K562 (cell line): ENCODE data around the gene GUCA1A. TPM values are rescaled to one million over a fixed set of nuclear protein-coding genes. Genes with fewer than 3 reads are reported as not detected.

Experiments used
- CBX3 ChIP-seq, 2 experiments: IDR thresholded peaks; 1 replicate in 1 of 2; 2 replicates in 1 of 2; pipeline ENCODE4 v1.6.1; 2012; ENCODE audit warnings: inconsistent platforms in 2 of 2, low read length in 2 of 2, borderline replicate concordance in 1 of 2, control low read depth in 1 of 2
- CREM ChIP-seq: IDR thresholded peaks from 2 replicates; pipeline ENCODE4 v1.6.1; 2014; ENCODE audit warnings: antibody characterized with exemption, low read depth
- DACH1 ChIP-seq: fragments of 450-650 bp; IDR thresholded peaks from 2 replicates; pipeline ENCODE4 v1.6.1; 2018; ENCODE audit not compliant: partially characterized antibody
- ESRRA ChIP-seq: fragments of 450-650 bp; IDR thresholded peaks from 2 replicates; pipeline ENCODE4 v1.6.1; 2014; ENCODE audit warnings: low read depth, mild to moderate bottlenecking, moderate library complexity, borderline replicate concordance
- FOXM1 ChIP-seq, 2 experiments: fragments of 450-650 bp in 1 of 2; sonication (generic) in 1 of 2; formaldehyde crosslinking in 1 of 2; IDR thresholded peaks; 2 replicates each; pipeline versions ENCODE4 v1.6.1 to v1.9.0; 2017 to 2022; ENCODE audit warnings: low read depth in 2 of 2, mild to moderate bottlenecking in 2 of 2, missing genetic modification reagents in 1 of 2, moderate library complexity in 1 of 2
- GATAD2B ChIP-seq: fragments of 450-650 bp; IDR thresholded peaks from 2 replicates; pipeline ENCODE4 v1.6.1; 2017; ENCODE audit warnings: mild to moderate bottlenecking, borderline replicate concordance
- GTF2E2 ChIP-seq: fragments of 200-800 bp; sonication (Bioruptor generic); IDR thresholded peaks from 2 replicates; pipeline ENCODE4 v1.6.1; 2016; ENCODE audit warnings: missing genetic modification characterization, missing compliant biosample characterization
- GTF2F1 ChIP-seq: IDR thresholded peaks from 2 replicates; pipeline ENCODE4 v1.6.1; 2011; ENCODE audit warnings: low read depth, low read length, improper control_type of control experiment
- KDM2B ChIP-seq: fragments of 250-450 bp; sonication (Bioruptor Pico); IDR thresholded peaks from 2 replicates; pipeline ENCODE4 v1.8.0; 2021; ENCODE audit warnings: mild to moderate bottlenecking, moderate library complexity
- MECOM ChIP-seq: fragments of 250-450 bp; sonication (Bioruptor Pico); IDR thresholded peaks from 2 replicates; pipeline ENCODE4 v1.8.0; 2022; ENCODE audit warnings: inconsistent platforms
- PHTF2 ChIP-seq: fragments of 250-450 bp; sonication (Bioruptor Pico); IDR thresholded peaks from 2 replicates; pipeline ENCODE4 v1.5.0; 2021; ENCODE audit warnings: mild to moderate bottlenecking
- POLR2B ChIP-seq: fragments of 450-650 bp; IDR thresholded peaks from 2 replicates; pipeline ENCODE4 v1.6.1; 2018; ENCODE audit warnings: low read depth; ENCODE audit not compliant: partially characterized antibody
- RCOR1 ChIP-seq, 2 experiments: IDR thresholded peaks; 2 replicates each; pipeline ENCODE4 v1.6.1; 2012; ENCODE audit warnings: low read depth in 2 of 2, low read length in 2 of 2, borderline replicate concordance in 1 of 2, improper control_type of control experiment in 1 of 2
- SMARCB1 ChIP-seq: IDR thresholded peaks from 2 replicates; pipeline ENCODE4 v1.6.1; 2011; ENCODE audit warnings: improper control_type of control experiment, low read depth; ENCODE audit not compliant: insufficient read length
- SMARCE1 ChIP-seq: fragments of 450-650 bp; IDR thresholded peaks from 2 replicates; pipeline ENCODE4 v1.7.1; 2016; ENCODE audit warnings: mild to moderate bottlenecking
- TAF1 ChIP-seq: IDR thresholded peaks from 2 replicates; pipeline ENCODE4 v1.6.1; 2011; ENCODE audit warnings: mild to moderate bottlenecking, low read length, moderate library complexity; ENCODE audit not compliant: insufficient read depth, control insufficient read depth, severe bottlenecking; ENCODE audit errors: extremely low read depth
- WHSC1 ChIP-seq: IDR thresholded peaks from one replicate; pipeline ENCODE4 v1.6.1; 2012; ENCODE audit warnings: low read length, control low read depth, inconsistent platforms
- ZNF311 ChIP-seq: fragments of 250-450 bp; sonication (Bioruptor Pico); IDR thresholded peaks from 2 replicates; pipeline ENCODE4 v1.4.0; 2020; ENCODE audit warnings: mild to moderate bottlenecking, moderate library complexity
- ZNF316 ChIP-seq: fragments of 450-650 bp; IDR thresholded peaks from 2 replicates; pipeline ENCODE4 v1.6.1; 2016
- ZNF586 ChIP-seq: fragments of 450-650 bp; formaldehyde crosslinking; conservative IDR thresholded peaks from 2 replicates; pipeline ENCODE4 v1.4.0; 2020; ENCODE audit warnings: mild to moderate bottlenecking, moderate library complexity
- ZNF696 ChIP-seq: fragments of 250-450 bp; sonication (Bioruptor Pico); conservative IDR thresholded peaks from 2 replicates; pipeline ENCODE4 v1.4.0; 2020; ENCODE audit warnings: mild to moderate bottlenecking, moderate library complexity
- ZNF830 ChIP-seq: fragments of 250-450 bp; sonication (Bioruptor Pico); IDR thresholded peaks from 2 replicates; pipeline ENCODE4 v1.5.0; 2021; ENCODE audit warnings: mild to moderate bottlenecking
- ZSCAN32 ChIP-seq: fragments of 450-650 bp; formaldehyde crosslinking; IDR thresholded peaks from 2 replicates; pipeline ENCODE4 v1.4.0; 2020; ENCODE audit warnings: mild to moderate bottlenecking, moderate library complexity
- polyA plus RNA-seq, 8 experiments: library from polyadenylated mRNA; depleted of rRNA in 4 of 8; stranded (reverse) in 5 of 8; unstranded in 3 of 8; fragments of >200 nt; fragmentation: Nextera tagmentation in 2 of 8; fragmentation: Illumina TruSeq in 1 of 8; extraction: Ambion mirVana in 2 of 8; extraction: Trizol in 1 of 8; gene quantifications; 2 replicates each; pipeline versions ENCODE4 v1.2.1 to v1.2.3, GENCODE V29; 2011 to 2014; ENCODE audit warnings: inconsistent platforms in 1 of 8, missing spikeins in 1 of 8
- total RNA-seq, 7 experiments: library from RNA; depleted of rRNA in 6 of 7; stranded (reverse); fragments of >200 nt in 6 of 7; fragmentation: Illumina TruSeq in 2 of 7; extraction: Trizol in 2 of 7; gene quantifications; 2 replicates each; pipeline versions ENCODE4 v1.2.1 to v1.2.3, GENCODE V29; 2011 to 2021; ENCODE audit warnings: low replicate concordance in 1 of 7
- TF ChIP-seq, protein P1 (sequence below): fragments of 450-650 bp; formaldehyde crosslinking; IDR thresholded peaks from 2 replicates; pipeline ENCODE4 v1.4.0; 2020; ENCODE audit warnings: mild to moderate bottlenecking, moderate library complexity
- TF ChIP-seq, protein P2 (sequence below), 2 experiments: fragments of 450-650 bp; IDR thresholded peaks; 2 replicates each; pipeline ENCODE4 v1.6.1; 2018; ENCODE audit warnings: mild to moderate bottlenecking in 2 of 2, low read depth in 1 of 2; ENCODE audit not compliant: partially characterized antibody in 2 of 2

Gene GUCA1A
- total and polyA plus RNA-seq, 9 of the 15 experiments (the other 6 are each of a cell fraction or from before 2014, with no cell fraction given): not detected

DNA sequence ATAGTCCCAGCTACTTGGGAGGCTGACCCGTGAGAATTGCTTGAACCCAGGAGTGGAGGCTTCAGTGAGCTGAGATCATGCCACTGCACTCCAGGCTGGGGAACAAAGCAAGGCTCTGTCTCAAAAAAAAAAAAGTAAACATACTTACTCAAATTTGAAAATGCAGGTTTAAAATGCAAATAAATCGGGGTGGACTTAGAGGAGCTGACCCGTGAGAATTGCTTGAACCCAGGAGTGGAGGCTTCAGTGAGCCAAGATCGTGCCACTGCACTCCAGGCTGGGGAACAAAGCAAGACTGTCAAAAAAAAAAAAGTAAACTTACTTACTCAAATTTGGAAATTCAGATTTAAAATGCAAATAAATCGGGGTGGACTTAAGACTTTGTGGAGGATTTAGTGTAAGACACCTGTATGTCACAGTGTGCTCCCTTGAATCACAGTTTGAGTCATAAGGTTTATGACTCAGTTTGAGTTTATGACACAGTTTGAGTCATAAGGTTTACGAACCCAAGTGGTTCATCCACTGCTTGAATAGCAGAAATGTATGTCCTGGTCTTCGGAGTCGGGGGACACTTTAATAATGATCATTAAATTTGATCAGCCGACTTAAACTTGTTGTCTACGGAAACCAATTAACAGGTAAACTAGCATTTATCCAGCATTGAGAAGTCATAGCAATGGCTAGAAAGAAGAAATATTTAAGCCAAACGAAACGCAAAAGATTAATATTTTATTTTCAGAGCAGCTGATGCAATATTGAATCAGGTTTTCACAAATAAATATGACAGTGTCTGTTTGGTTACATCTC is 51.3 kb downstream of the GUCA1A start (continued):
- TF ChIP-seq RCOR1 (IDR thresholded peaks at IDR 0.05; ENCODE audit: borderline replicate concordance in 1 of 2, low read depth in 2 of 2, low read length in 2 of 2) (peak in 1 of 2 experiments; percentile 54; a peak in 1 of 4 replicates), GATAD2B (no peak), ZNF316 (no peak), ESRRA (no peak), CBX3 (IDR thresholded peaks at IDR 0.05; ENCODE audit: borderline replicate concordance in 1 of 2, low read length in 2 of 2) (no peak), DACH1 (no peak), ZNF311 (CRISPR knock-in tag) (no peak), CREM (peak; percentile 71), TAF1 (no peak), KDM2B (CRISPR knock-in tag) (no peak), ZSCAN32 (peak; percentile 63; the same call in 1 of the 2 replicates), GTF2E2 (tag) (no peak), FOXM1 (IDR thresholded peaks at IDR 0.05; ENCODE audit: low read depth) (no peak), FOXM1 (CRISPR knock-in tag; IDR thresholded peaks at IDR 0.05; ENCODE audit: low read depth) (no peak), SMARCB1 (no peak), GTF2F1 (no peak), ZNF830 (no peak), PHTF2 (no peak), ZNF696 (CRISPR knock-in tag) (no peak), WHSC1 (no peak), POLR2B (no peak), MECOM (CRISPR knock-in tag) (no peak), SMARCE1 (peak; percentile 63), ZNF586 (CRISPR knock-in tag) (no peak)
- TF ChIP-seq, protein P1, sequence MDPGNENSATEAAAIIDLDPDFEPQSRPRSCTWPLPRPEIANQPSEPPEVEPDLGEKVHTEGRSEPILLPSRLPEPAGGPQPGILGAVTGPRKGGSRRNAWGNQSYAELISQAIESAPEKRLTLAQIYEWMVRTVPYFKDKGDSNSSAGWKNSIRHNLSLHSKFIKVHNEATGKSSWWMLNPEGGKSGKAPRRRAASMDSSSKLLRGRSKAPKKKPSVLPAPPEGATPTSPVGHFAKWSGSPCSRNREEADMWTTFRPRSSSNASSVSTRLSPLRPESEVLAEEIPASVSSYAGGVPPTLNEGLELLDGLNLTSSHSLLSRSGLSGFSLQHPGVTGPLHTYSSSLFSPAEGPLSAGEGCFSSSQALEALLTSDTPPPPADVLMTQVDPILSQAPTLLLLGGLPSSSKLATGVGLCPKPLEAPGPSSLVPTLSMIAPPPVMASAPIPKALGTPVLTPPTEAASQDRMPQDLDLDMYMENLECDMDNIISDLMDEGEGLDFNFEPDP (CRISPR knock-in tag): no peak
- TF ChIP-seq, protein P2, sequence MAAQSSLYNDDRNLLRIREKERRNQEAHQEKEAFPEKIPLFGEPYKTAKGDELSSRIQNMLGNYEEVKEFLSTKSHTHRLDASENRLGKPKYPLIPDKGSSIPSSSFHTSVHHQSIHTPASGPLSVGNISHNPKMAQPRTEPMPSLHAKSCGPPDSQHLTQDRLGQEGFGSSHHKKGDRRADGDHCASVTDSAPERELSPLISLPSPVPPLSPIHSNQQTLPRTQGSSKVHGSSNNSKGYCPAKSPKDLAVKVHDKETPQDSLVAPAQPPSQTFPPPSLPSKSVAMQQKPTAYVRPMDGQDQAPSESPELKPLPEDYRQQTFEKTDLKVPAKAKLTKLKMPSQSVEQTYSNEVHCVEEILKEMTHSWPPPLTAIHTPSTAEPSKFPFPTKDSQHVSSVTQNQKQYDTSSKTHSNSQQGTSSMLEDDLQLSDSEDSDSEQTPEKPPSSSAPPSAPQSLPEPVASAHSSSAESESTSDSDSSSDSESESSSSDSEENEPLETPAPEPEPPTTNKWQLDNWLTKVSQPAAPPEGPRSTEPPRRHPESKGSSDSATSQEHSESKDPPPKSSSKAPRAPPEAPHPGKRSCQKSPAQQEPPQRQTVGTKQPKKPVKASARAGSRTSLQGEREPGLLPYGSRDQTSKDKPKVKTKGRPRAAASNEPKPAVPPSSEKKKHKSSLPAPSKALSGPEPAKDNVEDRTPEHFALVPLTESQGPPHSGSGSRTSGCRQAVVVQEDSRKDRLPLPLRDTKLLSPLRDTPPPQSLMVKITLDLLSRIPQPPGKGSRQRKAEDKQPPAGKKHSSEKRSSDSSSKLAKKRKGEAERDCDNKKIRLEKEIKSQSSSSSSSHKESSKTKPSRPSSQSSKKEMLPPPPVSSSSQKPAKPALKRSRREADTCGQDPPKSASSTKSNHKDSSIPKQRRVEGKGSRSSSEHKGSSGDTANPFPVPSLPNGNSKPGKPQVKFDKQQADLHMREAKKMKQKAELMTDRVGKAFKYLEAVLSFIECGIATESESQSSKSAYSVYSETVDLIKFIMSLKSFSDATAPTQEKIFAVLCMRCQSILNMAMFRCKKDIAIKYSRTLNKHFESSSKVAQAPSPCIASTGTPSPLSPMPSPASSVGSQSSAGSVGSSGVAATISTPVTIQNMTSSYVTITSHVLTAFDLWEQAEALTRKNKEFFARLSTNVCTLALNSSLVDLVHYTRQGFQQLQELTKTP (IDR thresholded peaks at IDR 0.05; ENCODE audit: low read depth in 1 of 2, partially characterized antibody in 2 of 2): peak in 1 of 2 experiments; percentile 80
